Fibroblast of skin of left quadriceps (primary cell): ENCODE measurements around the gene HMCN2.

ENCODE experiments used
- DNase-seq, 2 experiments: peaks; one replicate each; pipeline ENCODE4 v3.0.0-alpha.2; 2013; ENCODE audit warnings: low read depth in 2 of 2

Gene HMCN2

DNA sequence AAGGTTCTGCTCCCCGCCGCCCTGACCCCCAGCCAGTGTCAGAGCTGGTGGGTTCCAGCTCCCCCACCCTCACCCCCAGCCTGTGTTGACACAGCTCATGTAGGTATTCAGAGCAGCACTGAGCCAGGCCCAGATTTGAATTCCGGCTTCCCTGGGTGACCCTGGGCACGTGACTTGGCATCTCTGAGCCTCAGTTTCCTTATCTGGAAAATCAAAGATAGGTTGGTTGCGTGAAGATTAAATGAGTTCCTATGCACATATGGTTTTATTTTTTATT is 42.0 kb downstream of the HMCN2 start:
- DNase-seq: no peak

DNA sequence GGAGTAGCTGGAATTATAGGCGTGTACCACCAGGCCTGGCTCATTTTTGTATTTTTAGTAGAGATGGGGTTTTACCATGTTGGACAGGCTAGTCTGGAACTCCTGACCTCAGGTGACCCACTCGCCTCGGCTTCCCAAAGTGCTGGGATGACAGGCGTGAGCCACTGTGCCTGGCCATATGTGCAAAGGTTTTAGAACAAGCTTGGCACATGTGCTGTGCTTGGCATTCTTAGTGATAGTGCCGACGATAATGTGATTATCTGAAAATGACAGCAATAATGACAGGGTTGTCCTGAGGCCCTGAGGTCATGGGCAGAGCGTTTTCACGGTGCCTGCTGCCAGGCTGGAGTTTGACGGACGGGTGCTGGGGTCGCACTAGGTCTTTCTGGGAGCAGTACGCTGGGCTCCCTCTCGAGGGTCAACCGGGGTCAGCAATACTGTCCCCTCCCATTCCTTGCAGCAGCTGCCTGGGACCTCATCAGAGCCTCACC is 42.6 kb downstream of the HMCN2 start:
- DNase-seq: no peak

DNA sequence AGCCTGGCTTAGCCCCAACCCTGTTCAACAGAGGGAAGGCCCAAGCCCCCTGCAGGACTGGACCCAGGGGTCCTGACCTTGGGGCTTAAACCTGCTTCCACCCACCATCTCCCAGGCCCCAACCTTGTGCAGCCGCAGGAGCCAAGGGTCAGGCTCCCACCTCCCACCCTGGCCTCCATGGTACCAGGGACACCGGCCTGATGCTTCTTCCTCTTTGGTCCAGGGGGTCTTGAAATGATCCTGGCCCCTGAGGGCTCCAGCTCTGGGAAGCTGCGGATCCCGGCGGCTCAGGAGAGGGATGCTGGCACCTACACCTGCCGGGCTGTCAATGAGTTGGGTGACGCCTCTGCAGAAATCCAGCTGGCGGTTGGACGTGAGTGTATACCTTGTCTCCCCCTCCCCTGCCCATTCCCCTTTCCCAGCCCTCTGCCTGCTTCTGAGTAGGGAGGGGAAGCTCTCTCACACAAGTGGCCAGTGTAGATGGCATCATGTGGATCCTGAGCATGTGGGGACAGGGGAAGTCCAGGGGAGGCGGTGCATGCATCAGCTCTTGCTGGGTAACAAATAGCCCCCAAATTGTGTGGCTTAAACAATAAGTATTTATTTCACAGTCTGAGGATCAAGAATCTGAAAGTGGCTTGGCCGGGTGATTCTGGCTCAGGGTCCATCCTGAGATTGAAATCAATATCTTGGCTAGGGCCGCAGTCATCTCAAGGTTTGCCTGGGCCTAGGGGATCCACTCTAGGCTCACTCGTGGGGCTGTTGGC is 44.3 kb downstream of the HMCN2 start:
- DNase-seq: no peak

DNA sequence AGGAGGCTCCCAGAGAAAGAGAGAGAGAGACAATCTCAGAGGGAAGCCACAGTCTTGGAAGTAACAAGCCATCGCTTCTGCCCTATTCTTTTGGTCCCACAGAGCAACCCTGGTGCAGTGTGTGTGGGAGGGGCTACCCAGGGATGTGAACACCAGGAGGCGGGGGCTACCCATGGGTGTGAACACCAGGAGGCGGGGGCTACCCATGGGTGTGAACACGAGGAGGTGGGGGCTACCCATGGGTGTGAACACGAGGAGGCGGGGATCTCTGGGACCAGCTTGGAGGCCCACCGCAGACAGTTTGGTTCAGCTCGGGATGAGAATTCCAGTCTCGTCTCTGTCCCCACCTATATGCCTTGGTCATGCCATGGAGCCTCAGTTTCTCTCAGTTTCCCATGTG is 44.9 kb downstream of the HMCN2 start:
- no peak for DNase-seq

DNA sequence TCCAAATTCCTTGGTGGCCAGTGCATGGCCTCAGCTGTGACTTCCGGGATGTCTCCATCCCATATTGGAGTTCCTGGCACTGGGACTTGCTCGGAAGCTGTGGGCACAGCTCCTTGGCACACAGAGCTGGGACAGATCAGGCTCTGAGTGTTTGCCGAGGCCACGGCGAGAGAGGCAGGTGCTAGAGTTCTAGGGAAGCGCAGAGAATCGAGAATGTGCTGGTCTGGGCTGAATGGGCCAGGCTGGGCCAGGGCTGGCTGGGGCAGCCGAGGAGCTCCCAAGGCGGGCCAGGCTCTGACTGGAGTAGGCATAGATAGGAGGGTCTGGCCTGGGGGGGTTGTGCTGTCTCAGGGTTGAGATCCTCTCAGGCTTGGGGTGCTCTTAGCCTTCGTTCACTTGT is 45.4 kb downstream of the HMCN2 start:
- DNase-seq: no peak

DNA sequence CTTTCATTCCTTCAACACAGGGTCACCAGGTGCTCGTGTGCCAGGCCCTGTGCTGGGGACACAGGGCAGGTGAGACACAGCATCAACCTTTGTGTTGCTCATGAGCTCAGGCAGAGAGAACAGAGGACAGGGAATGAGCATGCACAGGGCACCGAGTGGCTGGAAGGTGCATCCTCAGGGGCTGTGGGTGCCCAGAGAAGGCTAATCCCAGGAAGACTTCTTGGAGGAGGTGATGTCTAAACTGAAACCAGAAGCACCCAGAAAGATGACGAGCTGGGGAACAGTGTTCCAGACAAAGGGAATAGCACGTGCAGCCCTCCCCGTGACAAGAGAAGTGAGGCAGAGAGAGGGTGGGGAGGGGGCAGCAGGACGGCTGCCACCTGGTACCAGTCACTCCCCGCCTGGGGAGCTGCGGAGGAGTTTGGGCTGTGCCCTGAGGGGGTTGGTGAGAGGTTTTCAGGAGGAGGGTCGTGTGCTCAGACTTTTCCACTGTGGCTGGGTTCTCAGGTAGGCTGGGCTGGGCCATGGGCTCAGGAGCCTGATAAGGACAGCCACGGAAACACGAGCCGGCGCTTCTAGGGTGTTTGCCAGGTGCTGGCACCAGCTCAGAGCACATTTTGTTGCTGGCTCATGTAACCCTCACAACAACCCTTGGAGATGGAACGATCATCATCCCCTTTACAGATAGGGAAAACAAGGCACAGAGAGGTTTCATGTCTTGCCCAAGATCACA is 46.0 kb downstream of the HMCN2 start:
- DNase-seq: no peak

DNA sequence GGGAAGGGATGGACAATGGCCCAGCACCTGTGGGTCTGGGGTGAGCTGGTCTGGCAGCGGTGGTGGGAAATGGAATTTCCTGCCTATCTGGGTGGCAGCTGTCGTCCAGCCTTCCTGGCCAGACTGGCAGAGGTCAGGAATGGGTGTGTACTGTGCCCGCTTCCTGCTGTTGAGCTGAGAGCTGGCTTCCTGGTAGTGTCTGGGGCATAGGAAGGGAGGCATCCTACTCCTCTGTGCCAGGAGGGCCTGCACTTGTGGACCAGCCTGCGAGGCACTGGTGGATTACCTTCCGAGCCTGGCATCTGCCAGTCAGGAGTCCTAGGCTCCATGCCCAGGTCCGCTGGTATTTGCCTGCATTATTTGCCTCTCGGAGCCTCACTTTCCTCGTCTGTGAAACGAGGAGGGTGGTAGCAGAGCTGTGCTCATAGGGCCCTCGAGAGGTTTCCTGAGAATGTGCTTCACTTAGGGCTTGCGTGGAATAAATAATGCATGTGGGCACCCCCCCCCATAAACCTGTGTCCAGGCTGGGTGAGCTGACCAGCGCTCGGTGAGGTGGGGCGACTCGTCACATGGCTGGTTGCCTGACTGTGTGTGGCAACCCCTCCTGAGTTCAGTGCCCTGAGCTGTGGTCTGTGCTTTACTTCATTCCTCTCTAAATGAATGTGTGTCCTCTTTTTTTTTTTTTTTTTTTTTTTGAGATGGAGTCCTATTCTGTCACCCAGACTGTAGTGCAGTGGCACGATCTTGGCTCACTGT is 47.7 kb downstream of the HMCN2 start:
- DNase-seq: no peak

DNA sequence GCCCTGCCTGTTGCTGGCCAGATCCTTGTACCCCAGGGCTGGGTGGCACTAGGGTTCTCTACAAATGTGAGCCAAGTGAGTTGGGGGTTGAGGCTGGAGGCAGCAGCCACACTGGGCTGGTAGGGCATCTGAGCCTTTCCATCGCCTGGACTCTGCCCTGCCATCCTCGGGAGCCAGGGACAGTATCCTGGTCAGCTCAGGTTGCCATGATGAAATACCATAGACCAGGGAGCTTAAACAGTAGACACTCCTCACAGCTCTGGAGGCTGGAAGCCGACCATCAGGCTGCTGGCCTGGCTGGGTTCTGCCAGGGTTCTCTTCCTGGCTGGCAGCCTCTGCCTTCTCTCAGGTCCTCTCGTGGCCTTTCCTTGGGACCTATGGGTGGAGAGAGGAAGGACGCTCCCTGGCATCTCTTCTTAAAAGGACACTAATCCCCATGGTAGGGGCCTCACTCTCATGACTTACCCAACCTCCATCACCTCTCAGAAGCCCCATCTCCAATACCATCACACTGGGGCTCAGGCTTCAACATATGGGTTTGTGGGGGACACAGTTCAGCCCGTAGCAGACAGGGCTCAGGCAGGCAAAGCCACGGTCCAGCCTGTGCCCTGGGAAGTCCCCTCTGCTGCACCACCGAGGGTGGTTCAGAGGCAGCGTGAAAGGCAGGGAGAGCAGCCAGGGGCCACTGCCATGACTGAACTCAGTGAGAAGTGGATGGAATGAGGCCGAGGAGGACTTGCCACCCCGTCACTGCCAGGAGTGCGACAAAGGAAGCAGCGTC is 50.1 kb downstream of the HMCN2 start:
- DNase-seq: no peak

DNA sequence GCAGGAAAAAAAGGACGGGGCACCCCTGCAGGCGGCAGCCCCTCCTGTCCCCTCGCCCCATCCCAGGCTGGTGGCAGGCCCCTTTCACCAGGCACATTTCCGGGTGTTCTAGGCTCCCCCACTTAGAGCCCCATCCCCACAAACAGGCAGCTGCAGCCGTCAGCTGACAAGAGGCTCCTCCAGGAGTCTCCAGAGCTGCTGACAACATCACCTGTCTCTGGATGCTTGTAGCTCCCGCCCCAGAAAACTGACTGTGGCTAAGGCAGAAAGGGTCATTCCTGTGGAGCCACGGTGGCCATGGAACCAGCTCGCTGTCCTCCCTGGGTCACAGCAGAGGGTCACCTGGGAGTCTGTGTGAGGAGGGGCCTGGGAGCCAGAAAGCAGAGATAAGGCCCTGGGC is 50.9 kb downstream of the HMCN2 start:
- DNase-seq: no peak

DNA sequence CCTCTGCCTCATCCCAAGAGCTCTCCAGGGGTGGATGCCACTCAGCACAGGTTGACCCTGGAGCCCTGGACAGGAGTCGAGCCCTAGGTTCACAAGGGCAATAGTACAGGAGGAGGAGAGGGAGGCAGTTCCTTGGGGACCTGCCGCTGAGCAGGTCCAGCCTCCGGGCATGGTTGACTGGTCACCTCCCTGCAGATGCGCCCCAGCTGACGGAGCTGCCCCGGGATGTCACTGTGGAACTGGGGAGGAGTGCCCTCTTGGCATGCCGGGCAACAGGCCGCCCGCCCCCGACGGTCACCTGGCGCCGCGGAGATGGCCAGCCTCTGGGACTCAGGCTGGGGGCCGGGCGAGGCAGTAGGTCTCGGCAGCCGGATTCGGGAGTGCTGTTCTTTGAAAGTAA is 53.7 kb downstream of the HMCN2 start:
- no peak for DNase-seq

DNA sequence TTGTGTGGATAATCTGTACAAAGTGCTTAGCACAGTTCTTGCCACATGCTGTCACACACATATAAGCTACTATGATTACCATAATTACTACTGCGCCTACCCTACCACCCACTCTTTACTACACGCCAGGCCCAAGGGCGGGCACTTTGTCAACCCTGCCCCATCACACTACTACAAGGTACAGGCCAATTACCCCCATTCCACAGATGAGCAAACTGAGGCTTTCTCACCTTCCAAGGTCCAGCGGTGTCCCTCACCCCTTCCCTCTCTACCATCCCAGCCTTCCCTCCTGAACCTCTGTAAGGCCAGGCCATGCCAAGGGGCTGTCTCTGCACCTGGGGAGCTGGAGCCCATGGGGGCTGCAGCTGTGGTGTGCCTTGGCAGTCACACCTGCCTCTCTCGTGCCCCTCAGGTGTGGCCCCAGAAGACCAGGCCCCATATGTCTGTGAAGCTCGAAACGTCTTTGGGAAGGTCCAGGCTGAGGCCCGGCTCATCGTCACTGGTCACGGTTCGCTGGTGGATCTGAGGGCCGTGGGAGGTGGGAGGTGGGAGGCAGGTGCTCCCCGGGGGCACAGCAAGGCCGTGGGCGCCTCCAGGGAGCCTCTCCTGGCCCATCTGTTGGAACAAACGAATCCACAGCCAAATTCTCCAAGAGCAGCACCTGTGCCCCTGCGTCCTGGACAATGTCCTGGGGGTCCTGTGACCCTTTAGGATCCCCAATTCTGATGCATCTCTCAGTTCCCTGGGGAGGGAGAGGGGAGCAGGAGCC is 54.6 kb downstream of the HMCN2 start:
- DNase-seq: no peak

DNA sequence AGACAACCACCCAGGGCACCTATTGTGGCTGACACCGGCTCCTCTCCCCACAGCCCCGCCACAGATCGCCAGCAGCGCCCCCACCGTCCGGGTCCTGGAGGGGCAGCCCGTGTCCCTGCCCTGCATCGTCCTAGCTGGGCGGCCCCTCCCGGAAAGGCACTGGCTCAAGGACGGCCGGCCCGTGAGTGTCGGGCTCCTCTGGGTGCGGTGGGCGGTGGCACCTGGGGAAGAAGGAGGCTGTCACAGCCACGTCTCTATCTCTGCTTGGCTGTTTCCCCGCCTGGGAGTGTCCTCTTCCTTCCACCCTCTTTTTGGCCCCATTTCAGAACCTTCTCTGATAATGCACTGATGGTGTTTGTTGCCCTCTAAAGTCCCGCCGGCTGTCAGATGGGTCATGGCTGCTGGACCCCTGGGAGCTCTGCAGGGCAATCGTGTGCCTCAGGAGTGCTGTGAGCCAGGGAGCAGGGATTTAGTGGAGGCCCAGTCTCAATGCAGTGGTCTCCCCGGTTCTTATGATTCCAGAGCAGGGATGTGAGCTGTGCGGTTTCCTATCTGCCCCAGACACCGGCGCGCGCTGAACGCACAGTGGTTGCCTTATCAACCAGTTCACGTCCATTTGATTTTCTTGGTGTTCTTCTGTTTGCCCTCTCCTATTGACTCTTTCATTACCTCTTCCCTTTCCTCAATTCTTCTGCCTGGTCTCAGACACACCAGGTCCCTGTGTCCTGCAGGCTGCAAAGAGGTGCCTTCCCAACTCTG is 55.3 kb downstream of the HMCN2 start:
- no peak for DNase-seq

DNA sequence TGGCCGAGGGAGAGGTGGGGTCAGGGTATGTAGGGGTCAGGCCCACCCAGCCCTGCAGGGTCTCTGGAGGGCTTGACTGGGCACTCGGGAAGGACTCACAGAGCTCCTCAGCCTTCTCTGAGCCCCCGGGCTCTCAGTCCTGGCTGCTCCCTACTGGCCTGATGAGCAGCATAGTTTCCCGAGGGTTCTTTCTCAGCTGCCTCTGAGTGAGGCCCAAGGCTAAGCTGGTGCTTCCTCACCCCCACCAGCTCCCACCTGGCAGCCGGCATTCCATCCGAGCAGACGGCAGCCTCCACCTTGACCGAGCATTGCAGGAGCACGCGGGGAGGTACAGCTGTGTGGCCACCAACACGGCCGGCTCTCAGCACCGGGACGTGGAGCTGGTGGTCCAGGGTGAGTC is 56.0 kb downstream of the HMCN2 start:
- DNase-seq: no peak

DNA sequence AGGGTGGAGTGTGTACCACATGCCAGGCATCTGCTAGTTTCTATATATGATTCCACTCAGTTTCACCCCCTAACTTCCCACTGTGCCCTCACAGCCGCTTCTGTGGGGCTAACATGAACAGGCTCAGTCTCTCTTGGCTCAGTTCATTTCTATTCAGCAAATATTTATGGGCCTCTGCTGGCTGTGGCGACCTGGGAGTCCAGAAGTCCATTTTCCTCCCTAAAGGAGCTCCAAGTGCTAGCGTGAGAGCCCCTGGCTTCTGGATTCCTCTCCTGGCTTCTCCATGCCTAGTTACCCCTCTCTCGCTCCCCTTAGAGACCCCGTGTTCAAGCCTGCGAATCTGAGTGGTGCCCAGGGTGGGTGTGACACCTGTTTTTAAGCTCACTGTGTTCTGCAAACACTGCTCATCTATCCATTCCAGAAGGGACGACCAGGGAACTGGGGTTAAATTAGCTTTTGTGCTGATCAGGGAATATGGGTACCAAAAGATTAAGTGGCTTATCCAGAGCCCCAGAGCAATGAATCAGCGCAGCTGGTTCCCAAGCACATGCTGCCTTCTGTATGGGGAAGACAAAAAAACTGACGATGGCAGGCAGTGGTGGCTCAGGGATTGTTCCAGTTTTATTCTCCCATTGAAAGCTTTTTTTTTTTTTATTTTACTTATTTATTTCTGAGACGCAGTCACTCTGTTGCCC is 57.6 kb downstream of the HMCN2 start:
- no peak for DNase-seq

DNA sequence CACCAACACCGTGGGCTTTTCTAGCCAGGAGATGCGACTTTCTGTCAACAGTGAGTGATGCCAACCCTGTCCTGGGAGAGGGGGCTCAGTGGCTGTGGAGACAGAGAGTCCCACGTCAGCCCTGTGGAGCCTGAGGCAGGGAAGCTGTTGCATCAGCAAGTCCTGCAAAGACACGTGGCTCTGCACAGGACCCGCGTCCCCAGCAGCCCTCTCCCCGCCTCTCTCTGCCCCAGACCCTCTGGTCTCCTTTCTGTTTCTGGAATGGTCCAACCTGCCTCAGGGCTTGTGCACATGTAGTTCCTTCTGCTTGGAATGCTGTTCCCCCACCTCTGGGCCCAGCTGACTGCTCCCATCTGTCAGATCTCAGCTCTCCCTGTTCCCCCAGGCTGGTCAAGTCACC is 60.4 kb downstream of the HMCN2 start:
- no peak for DNase-seq

DNA sequence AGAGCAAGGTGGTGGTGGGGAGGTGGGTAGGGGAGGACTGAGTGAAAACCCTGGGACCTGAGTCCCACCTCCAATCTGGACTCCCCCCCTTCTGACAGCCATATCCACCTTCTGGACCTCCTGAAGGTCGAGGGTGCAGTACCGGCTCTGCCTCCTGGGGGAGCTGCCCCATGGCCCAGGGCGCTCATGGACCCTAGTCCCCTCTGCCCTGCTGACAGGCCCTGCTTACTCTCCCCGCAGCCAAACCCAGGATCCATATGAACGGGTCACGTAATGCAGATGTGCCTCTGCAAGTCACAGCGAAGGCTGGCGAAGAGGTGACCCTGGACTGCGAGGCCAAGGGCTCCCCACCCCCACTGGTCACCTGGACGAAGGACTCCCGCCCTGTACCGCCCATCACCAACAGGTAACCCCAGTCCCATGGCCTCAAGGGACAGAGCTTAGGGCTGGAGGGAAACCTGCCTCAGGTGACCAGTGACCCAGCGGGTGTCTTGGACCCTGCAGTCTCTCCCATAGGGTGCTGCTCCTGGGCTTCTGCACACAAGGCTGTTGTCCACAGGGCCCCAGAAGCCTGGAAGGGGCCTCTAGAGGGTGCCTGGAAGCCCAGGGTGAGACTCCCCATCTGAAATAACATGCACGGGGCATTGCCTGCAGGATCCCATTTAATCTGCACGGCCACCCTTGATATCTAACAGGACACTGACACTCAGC is 61.7 kb downstream of the HMCN2 start:
- no peak for DNase-seq

DNA sequence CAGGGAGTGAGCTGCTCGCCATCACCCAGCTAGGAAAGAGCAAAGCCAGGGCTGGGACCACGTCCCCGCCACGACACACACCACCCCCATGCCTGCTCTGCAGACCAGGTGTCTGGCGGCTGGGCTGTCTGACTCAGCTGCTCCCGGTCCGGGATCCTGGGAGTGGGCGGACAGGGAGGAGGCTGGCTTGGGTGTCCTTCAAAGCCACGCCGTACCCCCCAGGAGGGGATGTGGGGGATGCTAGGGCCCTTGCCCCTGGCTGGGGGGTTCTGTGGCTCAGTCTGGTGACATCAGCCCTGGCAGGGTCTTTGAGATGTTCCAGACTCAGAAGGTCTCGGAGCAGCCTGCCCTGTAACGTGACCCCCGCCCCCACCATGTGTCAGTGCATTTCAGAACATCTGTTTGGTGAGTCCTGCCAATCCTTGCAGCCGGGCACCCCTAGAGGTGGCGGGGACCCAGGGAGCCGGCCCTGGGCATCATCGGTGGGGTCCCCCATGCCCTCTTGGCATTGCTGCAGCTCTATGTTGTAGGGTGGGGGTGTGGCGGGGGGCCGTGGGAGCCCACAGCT is 62.3 kb downstream of the HMCN2 start:
- peak in 1 of 2 experiments; percentile 1 for DNase-seq

DNA sequence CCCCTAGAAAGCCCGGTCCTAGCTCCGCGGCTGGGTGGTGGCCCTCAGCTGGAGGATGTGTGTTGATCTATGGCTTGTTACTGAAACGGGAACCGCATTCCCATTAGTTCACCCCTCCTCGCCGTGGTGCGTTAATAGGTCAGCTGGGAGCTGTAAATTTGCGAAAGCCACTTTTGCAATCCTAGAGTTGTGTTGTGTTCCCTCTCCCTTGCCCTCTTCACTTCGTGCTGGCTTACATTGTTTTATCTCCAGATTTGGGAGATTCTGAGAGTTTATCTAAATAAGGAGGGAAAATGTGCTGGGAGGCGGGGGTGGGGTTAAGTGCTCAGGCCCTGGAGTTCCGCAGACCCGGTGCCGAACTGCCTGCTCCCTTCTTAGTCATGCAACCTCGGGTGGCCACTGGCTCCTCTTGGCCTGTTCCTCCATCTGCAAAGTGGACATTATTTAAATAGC is 62.8 kb downstream of the HMCN2 start:
- peak in 1 of 2 experiments; percentile 11 for DNase-seq

DNA sequence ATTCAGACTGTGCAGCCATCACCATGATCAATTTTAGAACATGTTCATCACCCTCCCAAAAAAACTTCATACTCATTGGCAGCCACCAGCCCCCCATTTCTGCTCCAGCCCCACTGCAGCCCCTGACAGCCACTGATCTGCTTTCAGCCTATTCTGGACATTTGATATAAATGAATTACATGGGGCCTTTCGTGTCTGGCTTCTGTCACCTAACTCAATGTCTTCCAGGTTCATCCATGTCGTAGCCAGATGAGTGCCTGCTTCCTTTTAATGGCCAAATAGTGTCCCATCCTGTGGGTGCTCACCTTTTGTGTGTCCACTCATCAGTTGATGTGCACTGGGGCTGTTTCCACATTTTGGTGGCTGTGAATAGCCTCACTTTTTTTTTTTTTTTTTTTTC is 63.5 kb downstream of the HMCN2 start:
- no peak for DNase-seq
